ENCODE results near the gene PHOSPHO1.

PHOSPHO1 gene

GRCh38 chr17:49240619-49241018, 10.0 kb upstream of the PHOSPHO1 start:
- Histone ChIP-seq H3K27me3 (replicated peaks; ENCODE audit: insufficient read depth, low read length) (peaks cover 12% of the 10 kb centered on the region), H3K9ac (ENCODE audit: low read length) (no peak overlapping the region)
- no peak for TF ChIP-seq EZH2phosphoT487 (IDR thresholded peaks at IDR 0.05; ENCODE audit: low read length)
- TF ChIP-seq EZH2 (optimal IDR thresholded peaks at IDR 0.05; ENCODE audit: low read depth, low read length), result no peak
- TF ChIP-seq, protein P1, sequence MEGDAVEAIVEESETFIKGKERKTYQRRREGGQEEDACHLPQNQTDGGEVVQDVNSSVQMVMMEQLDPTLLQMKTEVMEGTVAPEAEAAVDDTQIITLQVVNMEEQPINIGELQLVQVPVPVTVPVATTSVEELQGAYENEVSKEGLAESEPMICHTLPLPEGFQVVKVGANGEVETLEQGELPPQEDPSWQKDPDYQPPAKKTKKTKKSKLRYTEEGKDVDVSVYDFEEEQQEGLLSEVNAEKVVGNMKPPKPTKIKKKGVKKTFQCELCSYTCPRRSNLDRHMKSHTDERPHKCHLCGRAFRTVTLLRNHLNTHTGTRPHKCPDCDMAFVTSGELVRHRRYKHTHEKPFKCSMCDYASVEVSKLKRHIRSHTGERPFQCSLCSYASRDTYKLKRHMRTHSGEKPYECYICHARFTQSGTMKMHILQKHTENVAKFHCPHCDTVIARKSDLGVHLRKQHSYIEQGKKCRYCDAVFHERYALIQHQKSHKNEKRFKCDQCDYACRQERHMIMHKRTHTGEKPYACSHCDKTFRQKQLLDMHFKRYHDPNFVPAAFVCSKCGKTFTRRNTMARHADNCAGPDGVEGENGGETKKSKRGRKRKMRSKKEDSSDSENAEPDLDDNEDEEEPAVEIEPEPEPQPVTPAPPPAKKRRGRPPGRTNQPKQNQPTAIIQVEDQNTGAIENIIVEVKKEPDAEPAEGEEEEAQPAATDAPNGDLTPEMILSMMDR (IDR thresholded peaks at IDR 0.05; ENCODE audit: low read length), result no peak

GRCh38 chr17:49239963-49240362, 9.4 kb upstream of the PHOSPHO1 start:
- TF ChIP-seq, protein P1 (IDR thresholded peaks at IDR 0.05; ENCODE audit: low read length), result no peak
- TF ChIP-seq EZH2 (optimal IDR thresholded peaks at IDR 0.05; ENCODE audit: low read depth, low read length), result no peak
- TF ChIP-seq EZH2phosphoT487 (IDR thresholded peaks at IDR 0.05; ENCODE audit: low read length), result no peak

More at GRCh38 chr17:49240619-49241018, 10.0 kb upstream of the PHOSPHO1 start:
- no peaks in the 10 kb centered on the region for H3K4me1 ChIP-seq (ENCODE audit: low read length)
- no peak overlapping the region for H2AFZ ChIP-seq (ENCODE audit: low read length)
- no peaks in the 10 kb centered on the region for H3K9me3 ChIP-seq (replicated peaks; ENCODE audit: insufficient read depth, low read length)
- H3K4me2 ChIP-seq (ENCODE audit: low read depth, low read length), result no peak overlapping the region
- H3K36me3 ChIP-seq (replicated peaks; ENCODE audit: insufficient read depth, low read length), result no peaks in the 10 kb centered on the region
- no peaks in the 10 kb centered on the region for H3F3A ChIP-seq (ENCODE audit: insufficient read depth, low read length)
- no peaks in the 10 kb centered on the region for H3K79me2 ChIP-seq (ENCODE audit: low read length)
- H3K9me2 ChIP-seq (replicated peaks; ENCODE audit: insufficient read depth, low read length), result no peaks in the 10 kb centered on the region
- no peak overlapping the region for H3K27ac ChIP-seq (ENCODE audit: low read length)
- H3K4me3 ChIP-seq (ENCODE audit: low read length), result no peak overlapping the region
- H4K20me1 ChIP-seq (ENCODE audit: insufficient read depth, low read length), result no peaks in the 10 kb centered on the region
- DNase-seq, result no peak

GRCh38 chr17:49235896-49236295, 5.3 kb upstream of the PHOSPHO1 start:
- Histone ChIP-seq H3K4me3 (ENCODE audit: low read length) (no peak overlapping the region), H3K9ac (ENCODE audit: low read length) (no peak overlapping the region), H3K4me2 (ENCODE audit: low read depth, low read length) (no peak overlapping the region), H3K27ac (ENCODE audit: low read length) (no peak overlapping the region), H3K9me2 (replicated peaks; ENCODE audit: insufficient read depth, low read length) (no peaks in the 10 kb centered on the region), H3K9me3 (replicated peaks; ENCODE audit: insufficient read depth, low read length) (no peaks in the 10 kb centered on the region), H3K4me1 (ENCODE audit: low read length) (no peaks in the 10 kb centered on the region), H4K20me1 (ENCODE audit: insufficient read depth, low read length) (no peaks in the 10 kb centered on the region), H3K27me3 (replicated peaks; ENCODE audit: insufficient read depth, low read length) (peaks cover 44% of the 10 kb centered on the region), H3K79me2 (ENCODE audit: low read length) (no peaks in the 10 kb centered on the region), H3K36me3 (replicated peaks; ENCODE audit: insufficient read depth, low read length) (no peaks in the 10 kb centered on the region), H2AFZ (ENCODE audit: low read length) (no peak overlapping the region), H3F3A (ENCODE audit: insufficient read depth, low read length) (no peaks in the 10 kb centered on the region)
- DNase-seq, result no peak
- no peak for TF ChIP-seq EZH2 (optimal IDR thresholded peaks at IDR 0.05; ENCODE audit: low read depth, low read length)
- TF ChIP-seq, protein P1 (IDR thresholded peaks at IDR 0.05; ENCODE audit: low read length), result no peak
- TF ChIP-seq EZH2phosphoT487 (IDR thresholded peaks at IDR 0.05; ENCODE audit: low read length), result no peak

More at GRCh38 chr17:49239963-49240362, 9.4 kb upstream of the PHOSPHO1 start:
- Histone ChIP-seq H3K9ac (ENCODE audit: low read length) (no peak overlapping the region), H2AFZ (ENCODE audit: low read length) (no peak overlapping the region), H3K36me3 (replicated peaks; ENCODE audit: insufficient read depth, low read length) (no peaks in the 10 kb centered on the region), H3K27me3 (replicated peaks; ENCODE audit: insufficient read depth, low read length) (peaks cover 16% of the 10 kb centered on the region), H3K79me2 (ENCODE audit: low read length) (no peaks in the 10 kb centered on the region), H3K27ac (ENCODE audit: low read length) (no peak overlapping the region), H3F3A (ENCODE audit: insufficient read depth, low read length) (no peaks in the 10 kb centered on the region), H3K4me1 (ENCODE audit: low read length) (no peaks in the 10 kb centered on the region), H3K9me2 (replicated peaks; ENCODE audit: insufficient read depth, low read length) (no peaks in the 10 kb centered on the region), H4K20me1 (ENCODE audit: insufficient read depth, low read length) (no peaks in the 10 kb centered on the region), H3K9me3 (replicated peaks; ENCODE audit: insufficient read depth, low read length) (no peaks in the 10 kb centered on the region), H3K4me2 (ENCODE audit: low read depth, low read length) (no peak overlapping the region), H3K4me3 (ENCODE audit: low read length) (no peak overlapping the region)
- DNase-seq, result no peak
